SK-N-SH treated with all-trans-retinoic acid at 6 μM for 48 hours (cell line): Measurements from ENCODE around the gene EPHA1.
A peak's percentile ranks its signal among the peaks of the same experiment; 100 is the strongest.

Experiments used
- ATAC-seq: fragments of 200-7000 bp; cut with Tn5 transposase; 3 replicates; pipeline ENCODE4 v1.9.1; 2020; ENCODE audit warnings: mild to moderate bottlenecking, moderate library complexity
- ARNTL ChIP-seq: fragments of 450-650 bp; formaldehyde crosslinking; IDR thresholded peaks from 2 replicates; pipeline ENCODE4 v1.5.0; 2020; ENCODE audit warnings: low read depth, mild to moderate bottlenecking, moderate library complexity, borderline replicate concordance
- BACH2 ChIP-seq: fragments of 250-450 bp; sonication (Bioruptor Pico); IDR thresholded peaks from 2 replicates; pipeline ENCODE4 v1.9.0; 2021; ENCODE audit warnings: mild to moderate bottlenecking, borderline replicate concordance
- CREB5 ChIP-seq: fragments of 250-450 bp; sonication (Bioruptor Pico); IDR thresholded peaks from 2 replicates; pipeline ENCODE4 v1.5.1; 2020; ENCODE audit warnings: low read depth, mild to moderate bottlenecking, moderate library complexity
- CSDC2 ChIP-seq: fragments of 250-450 bp; sonication (Bioruptor Pico); IDR thresholded peaks from 2 replicates; pipeline ENCODE4 v1.5.0; 2020; ENCODE audit warnings: mild to moderate bottlenecking, moderate library complexity
- CSRNP3 ChIP-seq: fragments of 250-450 bp; sonication (Bioruptor Pico); IDR thresholded peaks from 2 replicates; pipeline ENCODE4 v1.5.1; 2021; ENCODE audit warnings: mild to moderate bottlenecking, moderate library complexity
- ESRRG ChIP-seq: fragments of 250-450 bp; sonication (Bioruptor Pico); IDR thresholded peaks from 2 replicates; pipeline ENCODE4 v1.6.1; 2021; ENCODE audit warnings: mild to moderate bottlenecking
- ISL1 ChIP-seq: fragments of 250-450 bp; sonication (Bioruptor Pico); IDR thresholded peaks from 2 replicates; pipeline ENCODE4 v2.1.2; 2022; ENCODE audit warnings: mild to moderate bottlenecking, moderate library complexity
- OSR1 ChIP-seq: fragments of 250-450 bp; sonication (Bioruptor Pico); IDR thresholded peaks from 2 replicates; pipeline ENCODE4 v1.8.0; 2022; ENCODE audit warnings: moderate library complexity, mild to moderate bottlenecking, inconsistent platforms
- PPARA ChIP-seq: fragments of 250-450 bp; sonication (Bioruptor Pico); IDR thresholded peaks from 2 replicates; pipeline ENCODE4 v1.5.0; 2020; ENCODE audit warnings: mild to moderate bottlenecking, borderline replicate concordance
- RARB ChIP-seq: fragments of 250-450 bp; sonication (Bioruptor Pico); IDR thresholded peaks from 2 replicates; pipeline ENCODE4 v1.8.0; 2021; ENCODE audit warnings: mild to moderate bottlenecking, moderate library complexity
- TCF4 ChIP-seq: fragments of 250-450 bp; sonication (Bioruptor Pico); IDR thresholded peaks from 2 replicates; pipeline ENCODE4 v1.8.0; 2021; ENCODE audit warnings: mild to moderate bottlenecking, moderate library complexity, borderline replicate concordance
- TOX ChIP-seq: fragments of 250-450 bp; sonication (Bioruptor Pico); IDR thresholded peaks from 2 replicates; pipeline ENCODE4 v1.8.0; 2021; ENCODE audit warnings: mild to moderate bottlenecking, moderate library complexity, borderline replicate concordance
- ZC3H10 ChIP-seq: fragments of 250-450 bp; sonication (Bioruptor Pico); IDR thresholded peaks from 2 replicates; pipeline ENCODE4 v1.5.1; 2021; ENCODE audit warnings: mild to moderate bottlenecking, moderate library complexity
- ZFP3 ChIP-seq: fragments of 250-450 bp; sonication (Bioruptor Pico); IDR thresholded peaks from 2 replicates; pipeline ENCODE4 v1.5.0; 2020; ENCODE audit warnings: mild to moderate bottlenecking, moderate library complexity
- ZFP30 ChIP-seq: fragments of 450-650 bp; formaldehyde crosslinking; IDR thresholded peaks from 2 replicates; pipeline ENCODE4 v1.5.0; 2022; ENCODE audit warnings: mild to moderate bottlenecking, moderate library complexity
- ZNF565 ChIP-seq: fragments of 450-650 bp; formaldehyde crosslinking; conservative IDR thresholded peaks from 2 replicates; pipeline ENCODE4 v1.5.0; 2020; ENCODE audit warnings: low read depth, mild to moderate bottlenecking, moderate library complexity
- ZNF70 ChIP-seq: fragments of 450-650 bp; formaldehyde crosslinking; IDR thresholded peaks from 2 replicates; pipeline ENCODE4 v1.5.0; 2020; ENCODE audit warnings: mild to moderate bottlenecking, moderate library complexity
- ZNF8 ChIP-seq: fragments of 450-650 bp; formaldehyde crosslinking; IDR thresholded peaks from 2 replicates; pipeline ENCODE4 v1.5.0; 2020; ENCODE audit warnings: mild to moderate bottlenecking, moderate library complexity
- TF ChIP-seq, protein P1 (sequence below): fragments of 250-450 bp; sonication (Bioruptor Pico); IDR thresholded peaks from 2 replicates; pipeline ENCODE4 v1.5.0; 2020; ENCODE audit warnings: mild to moderate bottlenecking, moderate library complexity
- TF ChIP-seq, protein P2 (sequence below): fragments of 250-450 bp; sonication (Bioruptor Pico); IDR thresholded peaks from 2 replicates; pipeline ENCODE4 v1.8.0; 2020; ENCODE audit warnings: mild to moderate bottlenecking, moderate library complexity, borderline replicate concordance
- TF ChIP-seq, protein P3 (sequence below): fragments of 250-450 bp; sonication (Bioruptor Pico); IDR thresholded peaks from 2 replicates; pipeline ENCODE4 v1.8.0; 2021; ENCODE audit warnings: low read depth, mild to moderate bottlenecking, moderate library complexity, borderline replicate concordance

The EPHA1 gene

DNA sequence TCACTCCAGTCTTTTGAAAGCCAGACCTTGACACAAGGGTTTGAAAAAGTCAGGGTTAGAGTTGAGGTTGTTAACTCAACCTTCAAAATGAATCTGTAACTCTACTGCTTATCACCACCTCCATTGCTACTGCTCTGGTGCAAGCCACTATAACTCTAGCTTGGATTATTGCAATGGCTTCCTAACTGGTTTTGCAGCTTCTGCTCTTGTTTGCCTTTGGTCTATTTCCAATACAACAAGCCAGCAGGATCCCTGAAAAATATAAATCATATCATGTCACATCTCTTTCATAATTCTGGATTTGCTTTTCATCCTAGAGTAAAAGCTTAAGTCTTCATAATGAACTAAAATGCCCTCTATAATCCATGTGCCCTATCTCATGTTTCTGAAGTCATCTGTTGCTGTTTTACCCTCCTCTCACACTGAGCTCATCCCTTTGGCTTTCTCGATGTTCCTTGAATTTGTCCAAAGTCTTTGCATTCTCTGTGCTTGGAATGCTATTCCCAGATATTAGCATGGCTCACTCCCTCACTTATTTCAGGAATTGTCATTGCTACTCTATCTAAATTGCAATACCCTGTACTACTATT lies 45.5 kb upstream of the EPHA1 start:
- ATAC-seq: peak; percentile 51
- TF ChIP-seq PPARA (CRISPR knock-in tag) (no peak), CSRNP3 (CRISPR knock-in tag) (no peak), ZNF70 (CRISPR knock-in tag) (no peak), ZFP3 (CRISPR knock-in tag) (no peak), ESRRG (CRISPR knock-in tag) (no peak), ISL1 (no peak), OSR1 (CRISPR knock-in tag) (no peak), TCF4 (no peak)
- TF ChIP-seq, protein P1, sequence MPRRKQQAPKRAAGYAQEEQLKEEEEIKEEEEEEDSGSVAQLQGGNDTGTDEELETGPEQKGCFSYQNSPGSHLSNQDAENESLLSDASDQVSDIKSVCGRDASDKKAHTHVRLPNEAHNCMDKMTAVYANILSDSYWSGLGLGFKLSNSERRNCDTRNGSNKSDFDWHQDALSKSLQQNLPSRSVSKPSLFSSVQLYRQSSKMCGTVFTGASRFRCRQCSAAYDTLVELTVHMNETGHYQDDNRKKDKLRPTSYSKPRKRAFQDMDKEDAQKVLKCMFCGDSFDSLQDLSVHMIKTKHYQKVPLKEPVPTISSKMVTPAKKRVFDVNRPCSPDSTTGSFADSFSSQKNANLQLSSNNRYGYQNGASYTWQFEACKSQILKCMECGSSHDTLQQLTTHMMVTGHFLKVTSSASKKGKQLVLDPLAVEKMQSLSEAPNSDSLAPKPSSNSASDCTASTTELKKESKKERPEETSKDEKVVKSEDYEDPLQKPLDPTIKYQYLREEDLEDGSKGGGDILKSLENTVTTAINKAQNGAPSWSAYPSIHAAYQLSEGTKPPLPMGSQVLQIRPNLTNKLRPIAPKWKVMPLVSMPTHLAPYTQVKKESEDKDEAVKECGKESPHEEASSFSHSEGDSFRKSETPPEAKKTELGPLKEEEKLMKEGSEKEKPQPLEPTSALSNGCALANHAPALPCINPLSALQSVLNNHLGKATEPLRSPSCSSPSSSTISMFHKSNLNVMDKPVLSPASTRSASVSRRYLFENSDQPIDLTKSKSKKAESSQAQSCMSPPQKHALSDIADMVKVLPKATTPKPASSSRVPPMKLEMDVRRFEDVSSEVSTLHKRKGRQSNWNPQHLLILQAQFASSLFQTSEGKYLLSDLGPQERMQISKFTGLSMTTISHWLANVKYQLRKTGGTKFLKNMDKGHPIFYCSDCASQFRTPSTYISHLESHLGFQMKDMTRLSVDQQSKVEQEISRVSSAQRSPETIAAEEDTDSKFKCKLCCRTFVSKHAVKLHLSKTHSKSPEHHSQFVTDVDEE (CRISPR knock-in tag): no peak
- TF ChIP-seq, protein P2, sequence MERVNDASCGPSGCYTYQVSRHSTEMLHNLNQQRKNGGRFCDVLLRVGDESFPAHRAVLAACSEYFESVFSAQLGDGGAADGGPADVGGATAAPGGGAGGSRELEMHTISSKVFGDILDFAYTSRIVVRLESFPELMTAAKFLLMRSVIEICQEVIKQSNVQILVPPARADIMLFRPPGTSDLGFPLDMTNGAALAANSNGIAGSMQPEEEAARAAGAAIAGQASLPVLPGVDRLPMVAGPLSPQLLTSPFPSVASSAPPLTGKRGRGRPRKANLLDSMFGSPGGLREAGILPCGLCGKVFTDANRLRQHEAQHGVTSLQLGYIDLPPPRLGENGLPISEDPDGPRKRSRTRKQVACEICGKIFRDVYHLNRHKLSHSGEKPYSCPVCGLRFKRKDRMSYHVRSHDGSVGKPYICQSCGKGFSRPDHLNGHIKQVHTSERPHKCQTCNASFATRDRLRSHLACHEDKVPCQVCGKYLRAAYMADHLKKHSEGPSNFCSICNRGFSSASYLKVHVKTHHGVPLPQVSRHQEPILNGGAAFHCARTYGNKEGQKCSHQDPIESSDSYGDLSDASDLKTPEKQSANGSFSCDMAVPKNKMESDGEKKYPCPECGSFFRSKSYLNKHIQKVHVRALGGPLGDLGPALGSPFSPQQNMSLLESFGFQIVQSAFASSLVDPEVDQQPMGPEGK (CRISPR knock-in tag): no peak

DNA sequence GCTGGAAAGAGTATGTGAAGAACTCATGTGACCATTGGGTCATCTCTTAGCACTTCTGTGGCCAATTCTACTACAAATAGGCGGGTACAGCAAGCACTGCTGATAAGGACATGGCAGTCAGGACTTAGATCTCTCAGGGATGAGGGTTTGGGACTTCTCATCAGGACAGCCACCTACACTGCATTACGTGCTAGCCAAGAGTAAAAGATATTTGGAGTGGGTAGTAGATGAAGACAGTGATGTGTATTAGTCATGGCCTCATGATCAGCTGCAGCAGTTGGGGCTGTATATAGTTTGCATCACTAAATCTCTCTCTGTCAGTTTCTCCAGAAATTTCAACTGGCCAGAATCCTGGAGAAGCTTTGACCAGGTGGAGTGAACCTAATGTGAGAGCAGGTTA lies 43.8 kb upstream of the EPHA1 start:
- TF ChIP-seq CSRNP3 (CRISPR knock-in tag): no peak
- ATAC-seq: no peak

DNA sequence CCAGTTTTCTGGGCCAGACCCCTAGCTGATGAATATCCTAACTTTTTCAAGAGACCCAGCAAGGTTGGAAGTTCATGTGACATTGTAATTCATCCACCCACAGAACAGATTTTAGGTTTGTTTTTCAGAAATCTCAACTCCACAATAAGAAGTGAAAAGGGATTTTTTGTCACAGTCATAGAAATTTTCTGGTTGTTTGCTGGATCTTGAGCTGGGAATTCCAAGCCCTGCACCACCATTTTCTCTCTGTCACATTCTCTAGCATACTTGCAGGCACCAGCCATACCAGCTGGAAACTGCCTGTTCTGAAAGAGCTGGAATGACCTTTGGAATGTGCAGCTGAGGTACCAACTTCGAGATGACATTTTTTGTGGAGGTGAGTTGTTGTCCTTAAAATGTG lies 43.1 kb upstream of the EPHA1 start:
- ATAC-seq: no peak
- TF ChIP-seq ZFP30 (CRISPR knock-in tag) (no peak), ARNTL (CRISPR knock-in tag) (no peak), ESRRG (CRISPR knock-in tag) (no peak), ZNF565 (no peak), ZNF70 (CRISPR knock-in tag) (no peak), CREB5 (CRISPR knock-in tag) (no peak), TOX (CRISPR knock-in tag) (no peak), OSR1 (CRISPR knock-in tag) (no peak), ZFP3 (CRISPR knock-in tag) (no peak), ZC3H10 (no peak), CSDC2 (no peak), RARB (CRISPR knock-in tag) (no peak), ZNF8 (CRISPR knock-in tag) (no peak), BACH2 (CRISPR knock-in tag) (no peak), ISL1 (no peak), TCF4 (no peak)
- TF ChIP-seq, protein P2 (CRISPR knock-in tag): no peak
- TF ChIP-seq, protein P1 (CRISPR knock-in tag): no peak
- TF ChIP-seq, protein P3, sequence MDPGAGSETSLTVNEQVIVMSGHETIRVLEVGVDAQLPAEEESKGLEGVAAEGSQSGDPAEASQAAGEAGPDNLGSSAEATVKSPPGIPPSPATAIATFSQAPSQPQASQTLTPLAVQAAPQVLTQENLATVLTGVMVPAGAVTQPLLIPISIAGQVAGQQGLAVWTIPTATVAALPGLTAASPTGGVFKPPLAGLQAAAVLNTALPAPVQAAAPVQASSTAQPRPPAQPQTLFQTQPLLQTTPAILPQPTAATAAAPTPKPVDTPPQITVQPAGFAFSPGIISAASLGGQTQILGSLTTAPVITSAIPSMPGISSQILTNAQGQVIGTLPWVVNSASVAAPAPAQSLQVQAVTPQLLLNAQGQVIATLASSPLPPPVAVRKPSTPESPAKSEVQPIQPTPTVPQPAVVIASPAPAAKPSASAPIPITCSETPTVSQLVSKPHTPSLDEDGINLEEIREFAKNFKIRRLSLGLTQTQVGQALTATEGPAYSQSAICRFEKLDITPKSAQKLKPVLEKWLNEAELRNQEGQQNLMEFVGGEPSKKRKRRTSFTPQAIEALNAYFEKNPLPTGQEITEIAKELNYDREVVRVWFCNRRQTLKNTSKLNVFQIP (CRISPR knock-in tag): no peak
